SU-DHL-6 (cell line): ENCODE data around the gene SLC13A5.

ENCODE experiments used
- CTCF ChIP-seq: fragments of 200-600 bp; sonication (generic); IDR thresholded peaks from one replicate; pipeline ENCODE4 v1.5.1; 2017; ENCODE audit warnings: antibody characterized with exemption, mild to moderate bottlenecking, low read length, moderate library complexity; ENCODE audit not compliant: insufficient read depth, poor library complexity, severe bottlenecking
- EZH2phosphoT487 ChIP-seq: fragments of 200-600 bp; sonication (generic), shearing (Covaris generic); conservative IDR thresholded peaks from 2 replicates; pipeline ENCODE4 v1.6.1; 2018; ENCODE audit warnings: mild to moderate bottlenecking, antibody characterized with exemption, low read length, moderate library complexity, mixed read lengths

- TF ChIP-seq CTCF (no peak), EZH2phosphoT487 (no peak)
Observed at GRCh38 chr17:6679241-6679640, 33.9 kb downstream of the SLC13A5 start.
